Activated T-helper 1 cell treated with anti-CD3 and anti-CD28 coated beads, Interleukin-2, amount 50 U/mL, for 16 hours (primary cell): ENCODE results near the gene PLCH1.

Experiments
- DNase-seq, 2 donors: peaks; one replicate each; pipeline ENCODE4 v3.0.0-alpha.2; 2020; ENCODE audit warnings: low read depth in 1 of 2, low spot score in 1 of 2

PLCH1 gene

GRCh38 chr3:155688481-155688880 is 56.4 kb downstream of the PLCH1 start:
- DNase-seq, result no peak

- no peak for DNase-seq
Measured at GRCh38 chr3:155683344-155683720, 61.5 kb downstream of the PLCH1 start.

- DNase-seq, result no peak
Measured at GRCh38 chr3:155682426-155683343, 62.2 kb downstream of the PLCH1 start.

- no peak for DNase-seq
Measured at GRCh38 chr3:155676252-155676981, 68.5 kb downstream of the PLCH1 start.

GRCh38 chr3:155675094-155675493 is 69.8 kb downstream of the PLCH1 start:
- DNase-seq, result no peak

GRCh38 chr3:155673421-155673820 is 71.5 kb downstream of the PLCH1 start:
- DNase-seq, result no peak

GRCh38 chr3:155670335-155670734 is 74.5 kb downstream of the PLCH1 start:
- no peak for DNase-seq

- no peak for DNase-seq
Measured at GRCh38 chr3:155667988-155668387, 76.9 kb downstream of the PLCH1 start.

- DNase-seq, result no peak
Measured at GRCh38 chr3:155664925-155665695, 79.8 kb downstream of the PLCH1 start.

- no peak for DNase-seq
Measured at GRCh38 chr3:155663467-155664212, 81.2 kb downstream of the PLCH1 start.

- DNase-seq, result no peak
Measured at GRCh38 chr3:155661760-155662159, 83.1 kb downstream of the PLCH1 start.

- no peak for DNase-seq
Measured at GRCh38 chr3:155661042-155661441, 83.8 kb downstream of the PLCH1 start.

- DNase-seq, result no peak
Measured at GRCh38 chr3:155658671-155659261, 86.1 kb downstream of the PLCH1 start.

GRCh38 chr3:155658006-155658405 is 86.9 kb downstream of the PLCH1 start:
- DNase-seq, result no peak

- DNase-seq, result no peak
Measured at GRCh38 chr3:155657161-155657560, 87.7 kb downstream of the PLCH1 start.

- DNase-seq, result no peak
Measured at GRCh38 chr3:155656466-155656865, 88.4 kb downstream of the PLCH1 start.

GRCh38 chr3:155651489-155652218 is 93.2 kb downstream of the PLCH1 start:
- no peak for DNase-seq

GRCh38 chr3:155648013-155648591 is 96.8 kb downstream of the PLCH1 start:
- DNase-seq, result no peak

- DNase-seq, result no peak
Measured at GRCh38 chr3:155647206-155647605, 97.7 kb downstream of the PLCH1 start.
